A673 (cell line): Measurements from ENCODE around the gene BCL7A.

ENCODE experiments used
- EZH2 ChIP-seq: fragments of 200-600 bp; sonication (generic); IDR thresholded peaks from 2 replicates; pipeline ENCODE4 v1.6.1; 2017; ENCODE audit warnings: borderline replicate concordance, low read depth, mild to moderate bottlenecking, mixed read lengths, antibody characterized with exemption, low read length; ENCODE audit not compliant: poor library complexity, severe bottlenecking
- TF ChIP-seq, protein P1 (sequence below): fragments of 300-800, 200-600 bp; sonication (generic); conservative IDR thresholded peaks from 2 replicates; pipeline ENCODE4 v1.5.1; 2017; ENCODE audit warnings: low read depth, mild to moderate bottlenecking, antibody characterized with exemption, low read length, moderate library complexity, mixed read lengths

DNA sequence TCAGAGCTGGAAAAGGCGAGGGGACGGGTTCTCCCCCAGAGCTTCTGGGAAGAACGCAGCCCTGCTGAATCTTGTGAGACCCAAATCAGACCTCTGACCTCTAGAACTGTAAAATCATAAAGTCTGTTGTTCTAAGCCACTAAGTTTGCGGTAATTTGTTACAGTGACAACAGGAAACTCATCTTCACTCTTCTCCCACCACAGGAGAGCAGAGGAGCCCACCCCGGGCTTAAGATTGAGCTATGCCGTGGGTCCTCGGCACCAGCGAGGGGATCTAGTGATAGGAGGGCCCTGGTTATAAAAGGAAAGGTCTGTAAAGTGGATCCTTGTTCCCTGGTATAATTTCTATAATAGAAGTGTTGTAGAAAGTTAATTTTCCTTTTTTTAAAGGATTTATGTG lies 64.4 kb downstream of the BCL7A start:
- TF ChIP-seq, protein P1, sequence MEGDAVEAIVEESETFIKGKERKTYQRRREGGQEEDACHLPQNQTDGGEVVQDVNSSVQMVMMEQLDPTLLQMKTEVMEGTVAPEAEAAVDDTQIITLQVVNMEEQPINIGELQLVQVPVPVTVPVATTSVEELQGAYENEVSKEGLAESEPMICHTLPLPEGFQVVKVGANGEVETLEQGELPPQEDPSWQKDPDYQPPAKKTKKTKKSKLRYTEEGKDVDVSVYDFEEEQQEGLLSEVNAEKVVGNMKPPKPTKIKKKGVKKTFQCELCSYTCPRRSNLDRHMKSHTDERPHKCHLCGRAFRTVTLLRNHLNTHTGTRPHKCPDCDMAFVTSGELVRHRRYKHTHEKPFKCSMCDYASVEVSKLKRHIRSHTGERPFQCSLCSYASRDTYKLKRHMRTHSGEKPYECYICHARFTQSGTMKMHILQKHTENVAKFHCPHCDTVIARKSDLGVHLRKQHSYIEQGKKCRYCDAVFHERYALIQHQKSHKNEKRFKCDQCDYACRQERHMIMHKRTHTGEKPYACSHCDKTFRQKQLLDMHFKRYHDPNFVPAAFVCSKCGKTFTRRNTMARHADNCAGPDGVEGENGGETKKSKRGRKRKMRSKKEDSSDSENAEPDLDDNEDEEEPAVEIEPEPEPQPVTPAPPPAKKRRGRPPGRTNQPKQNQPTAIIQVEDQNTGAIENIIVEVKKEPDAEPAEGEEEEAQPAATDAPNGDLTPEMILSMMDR = no peak
- TF ChIP-seq EZH2 = no peak
